ENCODE results near the gene ZDHHC6. TPM values are rescaled to one million over a fixed set of nuclear protein-coding genes. Genes with fewer than 3 reads are reported as not detected.
A peak's percentile ranks its signal among the peaks of the same experiment; 100 is the strongest.

ZDHHC6 gene
- total and polyA plus RNA-seq, 2 donors (not counting 1 experiment from before 2014, with no cell fraction given) = 30.5 to 61.2 TPM

- H3K9me3 Mint-ChIP-seq (ENCODE audit: insufficient read depth) = no peaks in the 10 kb centered on the region
- Histone ChIP-seq H3K4me3 (ENCODE audit: control extremely low read depth in 1 of 5, extremely low read depth in 1 of 5, insufficient read depth in 1 of 5, low read depth in 2 of 5, low read length in 4 of 5) (no peak overlapping the region), H3K4me2 (replicated peaks; ENCODE audit: low read depth, low read length, poor library complexity, severe bottlenecking) (no peak overlapping the region), H3K9ac (ENCODE audit: low read length) (no peak overlapping the region), H4K20me1 (ENCODE audit: control insufficient read depth, insufficient read depth, low read length, poor library complexity, severe bottlenecking) (peaks cover 3% of the 10 kb centered on the region), H3K9me3 (ENCODE audit: control extremely low read depth in 1 of 3, control insufficient read depth in 2 of 3, insufficient read depth in 1 of 3, low read length in 2 of 3) (no peaks in the 10 kb centered on the region), H3K79me2 (ENCODE audit: control insufficient read depth, insufficient read depth, low read length) (peaks cover 22% of the 10 kb centered on the region), H3K36me3 (replicated peaks in 1 of 2; ENCODE audit: control extremely low read depth in 1 of 2, control insufficient read depth in 1 of 2, extremely low read depth in 1 of 2, insufficient read depth in 2 of 2, low read length in 1 of 2) (peaks cover 0 to 1% of the 10 kb centered on the region in 2 experiments), H3K4me1 (ENCODE audit: control insufficient read depth in 2 of 2, insufficient read depth in 2 of 2, low read length in 2 of 2) (no peaks in the 10 kb centered on the region), H3K27me3 (replicated peaks in 1 of 4; ENCODE audit: control extremely low read depth in 1 of 4, control insufficient read depth in 3 of 4, insufficient read depth in 4 of 4, low read length in 3 of 4) (no peaks in the 10 kb centered on the region), H3K27ac (ENCODE audit: low read length in 2 of 2) (no peak overlapping the region), H2AFZ (ENCODE audit: insufficient read depth, low read depth, low read length, poor library complexity, severe bottlenecking) (no peak overlapping the region)
- CTCF ChIA-PET = interaction anchor here (2.1 kb wide), 1 partner anchor 9 kb away, joined by 7 read pairs; no protein-coding TSS in a partner anchor
- TF ChIP-seq EZH2 (IDR thresholded peaks at IDR 0.05; ENCODE audit: borderline replicate concordance, insufficient read depth, low read depth, low read length, poor library complexity, severe bottlenecking) = no peak
- TF ChIP-seq CTCF (IDR thresholded peaks at IDR 0.05) = no peak
- no peaks in the 10 kb centered on the region for H3K27me3 Mint-ChIP-seq
- no peak for DNase-seq
- WGBS (ENCODE audit: insufficient coverage) = 100% methylated on average over 1 of the region's 3 CpGs
- H3K27ac Mint-ChIP-seq = no peak overlapping the region
- H3K4me1 Mint-ChIP-seq = no peaks in the 10 kb centered on the region
- POLR2A ChIA-PET = no interaction called here
- intact Hi-C loops (cut with micrococcal nuclease) = no loop called here
- ATAC-seq (ENCODE audit: low read depth) = no peak
- H3K4me3 Mint-ChIP-seq = no peak overlapping the region
Observed at GRCh38 chr10:112481602-112482001, 34.9 kb upstream of the ZDHHC6 start.

- Mint-ChIP-seq H3K4me3 (no peak overlapping the region), H3K4me1 (peaks cover 4% of the 10 kb centered on the region), H3K27me3 (no peaks in the 10 kb centered on the region), H3K27ac (no peak overlapping the region), H3K9me3 (ENCODE audit: insufficient read depth) (no peaks in the 10 kb centered on the region)
- Histone ChIP-seq H3K4me1 (ENCODE audit: control insufficient read depth in 2 of 2, insufficient read depth in 2 of 2, low read length in 2 of 2) (peaks cover 0 to 3% of the 10 kb centered on the region in 2 donors), H3K27ac (ENCODE audit: low read length in 2 of 2) (no peak overlapping the region), H3K9ac (ENCODE audit: low read length) (no peak overlapping the region), H4K20me1 (ENCODE audit: control insufficient read depth, insufficient read depth, low read length, poor library complexity, severe bottlenecking) (peaks cover 1% of the 10 kb centered on the region), H3K4me2 (replicated peaks; ENCODE audit: low read depth, low read length, poor library complexity, severe bottlenecking) (no peak overlapping the region), H3K36me3 (replicated peaks in 1 of 2; ENCODE audit: control extremely low read depth in 1 of 2, control insufficient read depth in 1 of 2, extremely low read depth in 1 of 2, insufficient read depth in 2 of 2, low read length in 1 of 2) (no peaks in the 10 kb centered on the region), H3K4me3 (ENCODE audit: control extremely low read depth in 1 of 5, extremely low read depth in 1 of 5, insufficient read depth in 1 of 5, low read depth in 2 of 5, low read length in 4 of 5) (no peak overlapping the region), H3K79me2 (ENCODE audit: control insufficient read depth, insufficient read depth, low read length) (peaks cover 44% of the 10 kb centered on the region), H3K9me3 (ENCODE audit: control extremely low read depth in 1 of 3, control insufficient read depth in 2 of 3, insufficient read depth in 1 of 3, low read length in 2 of 3) (no peaks in the 10 kb centered on the region), H3K27me3 (replicated peaks in 1 of 4; ENCODE audit: control extremely low read depth in 1 of 4, control insufficient read depth in 3 of 4, insufficient read depth in 4 of 4, low read length in 3 of 4) (no peaks in the 10 kb centered on the region), H2AFZ (ENCODE audit: insufficient read depth, low read depth, low read length, poor library complexity, severe bottlenecking) (no peak overlapping the region)
- TF ChIP-seq EZH2 (IDR thresholded peaks at IDR 0.05; ENCODE audit: borderline replicate concordance, insufficient read depth, low read depth, low read length, poor library complexity, severe bottlenecking) (no peak), CTCF (IDR thresholded peaks at IDR 0.05) (peak; percentile 15)
- DNase-seq = no peak
- CTCF ChIA-PET = interaction anchor here (0.6 to 1.7 kb wide), 4 partner anchors 10 to 909 kb away, joined by 3 to 8 read pairs (median 4); no protein-coding TSS in a partner anchor
- POLR2A ChIA-PET = no interaction called here
- ATAC-seq (ENCODE audit: low read depth) = no peak
- WGBS (ENCODE audit: insufficient coverage) = no CpG with 5 or more reads among the region's 3 CpGs
- intact Hi-C loops (cut with micrococcal nuclease) = no loop called here
Observed at GRCh38 chr10:112475575-112476218, 29.0 kb upstream of the ZDHHC6 start.

All from B cell (primary cell).